GM18511 (cell line): Measurements from ENCODE around the gene ST6GAL1.
A peak's percentile ranks its signal among the peaks of the same experiment; 100 is the strongest.
"Not testable (repeated sequence)": the region's sequence is repeated elsewhere in the genome, so short reads cannot be mapped to it uniquely, and the experiment has no call there.

Experiments used
- ATAC-seq: cut with Tn5 transposase; IDR thresholded peaks from one replicate; pipeline ENCODE4 v1.9.1; 2021; ENCODE audit warnings: mild to moderate bottlenecking, moderate library complexity; ENCODE audit not compliant: unreplicated experiment

ST6GAL1 gene

GRCh38 chr3:187042346-187042745, 112.0 kb downstream of the ST6GAL1 start:
- ATAC-seq = no peak

GRCh38 chr3:187042874-187043458, 112.6 kb downstream of the ST6GAL1 start:
- no peak for ATAC-seq

- ATAC-seq = peak; percentile 74
These were observed 113.9 kb downstream of the ST6GAL1 start for GRCh38 chr3:187044206-187044605.

GRCh38 chr3:187044867-187045552, 114.7 kb downstream of the ST6GAL1 start:
- no peak for ATAC-seq

- ATAC-seq = no peak
These were observed 115.7 kb downstream of the ST6GAL1 start for GRCh38 chr3:187046033-187046432.

- ATAC-seq = no peak
These were observed 119.3 kb downstream of the ST6GAL1 start for GRCh38 chr3:187049462-187050101.

- ATAC-seq = no peak
These were observed 120.7 kb downstream of the ST6GAL1 start for GRCh38 chr3:187051066-187051465.

- ATAC-seq = no peak
These were observed 121.5 kb downstream of the ST6GAL1 start for GRCh38 chr3:187051724-187052366.

- ATAC-seq = not testable (repeated sequence)
These were observed 122.1 kb downstream of the ST6GAL1 start for GRCh38 chr3:187052427-187052826.

- ATAC-seq = not testable (repeated sequence)
These were observed 124.1 kb downstream of the ST6GAL1 start for GRCh38 chr3:187054433-187054832.

- ATAC-seq = not testable (repeated sequence)
These were observed 127.5 kb downstream of the ST6GAL1 start for GRCh38 chr3:187057803-187058202.

- ATAC-seq = no peak
These were observed 131.4 kb downstream of the ST6GAL1 start for GRCh38 chr3:187061748-187062147.

GRCh38 chr3:187062526-187063177, 132.3 kb downstream of the ST6GAL1 start:
- ATAC-seq = no peak

- ATAC-seq = no peak
These were observed 133.2 kb downstream of the ST6GAL1 start for GRCh38 chr3:187063286-187064121.

- peak; percentile 13 for ATAC-seq
These were observed 134.1 kb downstream of the ST6GAL1 start for GRCh38 chr3:187064210-187065115.

- peak; percentile 39 for ATAC-seq
These were observed 136.1 kb downstream of the ST6GAL1 start for GRCh38 chr3:187066228-187066995.

- ATAC-seq = no peak
These were observed 138.5 kb downstream of the ST6GAL1 start for GRCh38 chr3:187068787-187069186.

- ATAC-seq = no peak
These were observed 139.7 kb downstream of the ST6GAL1 start for GRCh38 chr3:187069857-187070516.
